GM19372 (cell line): ENCODE data around the gene PRDM5.

Experiments
- ATAC-seq: cut with Tn5 transposase; IDR thresholded peaks from one replicate; pipeline ENCODE4 v1.9.1; 2021; ENCODE audit warnings: mild to moderate bottlenecking, low read depth, moderate library complexity; ENCODE audit not compliant: unreplicated experiment

Gene PRDM5

DNA sequence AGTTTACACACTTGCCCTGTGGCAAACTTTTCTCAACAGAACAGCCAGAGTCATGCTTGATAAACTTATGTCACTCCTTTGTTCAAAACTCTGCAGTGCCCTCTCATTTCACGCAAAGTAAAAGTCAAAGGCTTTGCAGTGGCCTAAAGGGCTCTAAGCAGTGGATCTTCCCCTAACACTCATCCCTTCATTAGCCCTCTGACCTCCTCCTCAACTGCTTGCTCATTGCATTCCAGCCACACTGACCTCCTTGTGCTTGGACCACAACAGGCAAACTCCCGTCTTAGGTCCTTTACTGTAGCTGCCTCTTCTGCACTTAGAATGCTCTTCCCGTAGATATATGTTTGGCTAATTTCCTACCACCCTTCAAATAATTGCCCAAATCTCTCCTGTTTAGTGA lies 5.6 kb downstream of the PRDM5 start:
- no peak for ATAC-seq

DNA sequence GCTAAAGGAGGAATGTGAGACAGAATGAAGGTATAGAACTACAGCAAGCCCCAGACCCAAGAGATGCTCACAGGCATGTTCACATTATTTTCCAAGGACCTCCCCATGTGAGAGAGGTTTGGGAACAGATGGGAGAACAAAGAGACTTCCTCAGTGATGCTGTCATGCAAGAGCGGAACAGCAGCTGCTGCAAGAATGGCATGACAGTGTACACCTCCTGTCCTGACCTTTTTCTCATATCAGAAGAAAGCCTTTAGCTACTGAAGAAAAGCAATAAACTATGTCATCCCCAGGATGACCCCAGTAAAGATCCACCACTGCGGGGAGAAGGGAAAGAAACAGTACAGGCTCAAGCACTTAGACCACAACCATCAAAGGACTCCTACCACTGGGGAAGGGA lies 7.2 kb downstream of the PRDM5 start:
- ATAC-seq, result no peak

DNA sequence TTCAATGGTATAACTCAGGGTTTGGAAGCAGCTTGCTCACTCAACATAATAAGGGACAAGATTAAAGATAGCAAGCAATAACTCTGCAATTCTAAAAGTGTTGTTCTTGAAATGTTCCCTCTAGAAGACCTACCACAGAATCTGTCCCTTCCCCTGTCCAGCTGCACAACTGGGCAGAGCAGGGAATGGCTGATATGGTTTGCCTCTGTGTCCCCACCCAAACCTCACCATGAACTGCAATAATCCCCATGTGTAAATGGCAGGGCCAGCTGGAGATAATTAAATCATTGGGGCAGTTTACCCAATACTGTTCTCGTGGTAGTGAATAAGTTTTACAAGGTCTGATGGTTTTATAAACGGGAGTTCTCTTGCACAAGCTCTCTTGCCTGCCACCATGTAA lies 19.1 kb downstream of the PRDM5 start:
- no peak for ATAC-seq

- no peak for ATAC-seq
Measured at GRCh38 chr4:120902925-120903324, 19.6 kb downstream of the PRDM5 start.

DNA sequence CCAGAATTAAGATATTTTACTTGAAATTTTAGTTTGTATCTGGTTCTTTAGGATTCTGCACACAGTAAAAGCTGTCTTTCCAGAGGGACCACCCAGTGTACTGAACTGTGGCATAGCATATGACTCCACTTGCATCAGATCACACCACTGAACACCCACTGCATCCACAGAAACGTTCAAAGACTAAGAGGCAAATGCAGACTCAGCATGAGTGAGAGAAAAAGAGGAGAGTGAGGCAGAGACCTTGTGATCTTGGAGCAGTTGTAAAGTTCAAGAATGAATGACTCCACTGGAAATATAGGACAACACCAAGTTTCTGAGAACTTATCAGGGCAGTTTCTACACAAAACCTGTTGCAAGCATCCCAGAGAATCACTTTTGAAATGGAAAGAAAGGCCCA lies 20.8 kb downstream of the PRDM5 start:
- ATAC-seq, result no peak

GRCh38 chr4:120897981-120898719 lies 24.4 kb downstream of the PRDM5 start:
- ATAC-seq, result no peak

DNA sequence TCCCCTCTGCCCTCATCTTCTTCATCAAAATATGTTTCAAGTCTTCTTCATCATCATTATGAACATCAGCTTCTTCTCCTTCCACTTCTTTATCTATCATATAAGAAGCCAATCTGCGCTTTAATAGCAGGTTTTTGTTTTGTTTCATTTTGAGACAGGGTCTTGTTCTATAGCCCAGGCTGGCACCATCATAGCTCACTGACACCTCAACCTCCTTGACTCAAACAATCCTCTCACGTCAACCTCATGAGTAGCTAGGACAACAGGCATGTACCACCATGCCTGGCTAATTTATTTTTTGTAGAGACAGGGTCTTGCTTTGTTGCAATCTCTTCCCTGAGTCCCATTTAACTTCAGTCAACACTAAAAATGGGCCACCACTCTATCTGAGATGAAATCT lies 27.0 kb downstream of the PRDM5 start:
- ATAC-seq, result no peak

DNA sequence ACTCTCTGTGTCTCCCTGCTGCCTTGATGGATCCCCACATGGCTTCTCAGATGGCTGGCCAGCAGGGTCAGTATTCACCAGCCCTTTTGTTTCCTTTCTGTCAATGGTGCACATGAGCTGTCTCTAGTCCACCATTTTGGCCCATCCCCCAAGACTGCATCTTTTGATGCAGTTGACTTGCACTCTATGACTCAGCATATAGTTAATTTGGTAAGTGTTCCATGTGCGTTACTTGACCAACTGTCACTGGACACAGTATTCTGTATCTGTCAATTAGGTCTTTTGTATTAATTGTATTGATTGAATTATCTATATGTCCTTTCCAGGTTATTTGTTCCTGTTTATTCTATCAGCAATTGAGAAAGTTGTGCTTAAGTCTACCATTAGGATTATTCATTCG lies 29.2 kb downstream of the PRDM5 start:
- ATAC-seq, result no peak

DNA sequence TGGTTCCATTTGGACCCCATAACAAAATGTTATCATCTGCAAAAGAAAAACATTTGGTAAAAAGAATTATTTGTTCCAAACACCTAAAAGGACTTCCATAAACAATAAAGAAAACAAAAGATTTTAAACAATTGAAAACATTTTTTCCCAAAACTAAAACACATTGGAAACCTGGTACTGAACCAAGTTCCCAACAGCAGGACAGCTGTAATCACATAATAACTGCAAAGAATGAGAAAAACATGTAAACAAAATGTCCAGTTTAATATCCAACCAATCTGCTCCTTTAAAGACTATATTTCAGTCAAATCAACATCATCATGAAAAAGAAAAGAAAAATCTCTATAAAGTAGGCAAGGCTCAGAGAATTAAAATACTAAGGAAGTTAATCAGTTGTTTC lies 36.3 kb downstream of the PRDM5 start:
- no peak for ATAC-seq

DNA sequence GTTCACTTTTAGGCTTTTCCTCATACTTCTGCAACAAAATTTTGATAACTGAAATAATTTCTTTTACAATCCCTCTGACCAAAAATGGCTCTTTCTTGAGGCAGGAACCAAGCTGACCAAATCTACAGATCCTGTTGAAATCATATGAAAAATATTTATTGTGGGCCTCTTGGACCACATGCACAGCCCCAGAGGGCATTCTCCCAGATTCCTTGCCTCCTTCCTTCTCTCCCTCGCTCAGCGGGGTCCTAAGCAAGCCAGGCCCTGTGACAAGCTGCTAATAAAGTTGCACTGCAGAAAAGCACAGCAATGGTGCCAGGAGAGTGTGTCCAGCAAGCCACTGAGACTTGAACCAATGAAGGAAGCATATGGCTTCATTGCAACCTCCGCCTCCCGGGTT lies 40.7 kb downstream of the PRDM5 start:
- no peak for ATAC-seq

DNA sequence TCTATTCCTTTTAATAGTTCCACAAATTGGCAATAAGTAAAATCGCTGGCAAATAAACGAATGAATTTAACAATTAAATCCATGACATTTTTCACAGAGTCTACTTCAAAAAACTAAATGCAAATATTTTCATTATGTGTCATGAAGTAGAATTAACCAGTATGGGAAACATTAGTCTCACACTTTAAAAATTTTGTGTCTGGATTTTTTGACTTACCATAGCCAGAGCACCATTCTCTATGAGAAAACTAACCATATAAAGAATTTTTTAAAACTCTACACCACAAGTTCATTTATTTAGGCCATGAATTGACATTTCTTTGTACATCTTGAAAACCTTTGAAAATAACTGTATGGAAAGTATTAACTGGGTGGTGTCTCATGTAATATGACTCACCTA lies 41.2 kb downstream of the PRDM5 start:
- ATAC-seq, result no peak

DNA sequence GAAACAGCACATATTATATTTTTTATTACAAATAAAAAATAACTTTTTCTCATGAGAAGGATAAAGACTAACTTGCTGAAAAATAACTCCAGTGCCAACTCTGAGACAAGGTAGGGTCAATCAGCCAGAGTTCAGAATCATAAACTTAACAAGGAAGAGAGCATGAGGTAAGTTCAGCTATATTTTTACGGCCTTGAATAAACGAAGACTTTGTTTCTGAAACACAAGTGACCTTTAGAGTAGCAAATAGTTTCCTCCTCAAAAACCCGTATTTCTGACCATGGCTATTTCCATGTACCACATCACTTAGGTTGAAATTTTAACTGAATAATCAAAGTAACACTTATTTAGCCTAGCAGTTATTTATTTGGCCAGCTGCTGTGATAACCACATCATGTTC lies 45.5 kb downstream of the PRDM5 start:
- no peak for ATAC-seq

- ATAC-seq, result no peak
Measured at GRCh38 chr4:120874792-120875774, 47.4 kb downstream of the PRDM5 start.

- no peak for ATAC-seq
Measured at GRCh38 chr4:120873554-120873953, 49.0 kb downstream of the PRDM5 start.

DNA sequence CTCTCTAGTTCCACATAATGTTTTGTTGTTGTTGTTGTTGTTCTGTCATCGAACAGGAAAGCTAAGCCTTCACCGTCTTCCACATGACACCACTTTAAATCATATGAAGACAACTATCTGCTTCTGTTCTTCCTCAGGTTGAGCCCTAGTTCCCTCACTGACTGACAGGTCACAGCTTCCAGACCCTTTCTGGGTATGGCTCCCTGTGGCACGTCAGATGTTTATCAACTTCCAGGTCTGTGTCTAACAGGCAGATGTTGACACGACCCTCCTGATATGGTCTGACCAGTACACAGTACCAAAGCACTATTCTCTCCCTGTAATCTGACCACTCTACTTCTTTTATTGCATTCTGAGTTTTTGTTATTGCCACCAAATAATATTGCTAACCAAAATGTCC lies 51.4 kb downstream of the PRDM5 start:
- no peak for ATAC-seq

- ATAC-seq, result no peak
Measured at GRCh38 chr4:120870279-120870673, 52.2 kb downstream of the PRDM5 start.

GRCh38 chr4:120869613-120870278 lies 52.8 kb downstream of the PRDM5 start:
- no peak for ATAC-seq

GRCh38 chr4:120867506-120867905 lies 55.0 kb downstream of the PRDM5 start:
- ATAC-seq, result no peak

- ATAC-seq, result no peak
Measured at GRCh38 chr4:120865985-120866384, 56.5 kb downstream of the PRDM5 start.

GRCh38 chr4:120864969-120865368 lies 57.6 kb downstream of the PRDM5 start:
- no peak for ATAC-seq

DNA sequence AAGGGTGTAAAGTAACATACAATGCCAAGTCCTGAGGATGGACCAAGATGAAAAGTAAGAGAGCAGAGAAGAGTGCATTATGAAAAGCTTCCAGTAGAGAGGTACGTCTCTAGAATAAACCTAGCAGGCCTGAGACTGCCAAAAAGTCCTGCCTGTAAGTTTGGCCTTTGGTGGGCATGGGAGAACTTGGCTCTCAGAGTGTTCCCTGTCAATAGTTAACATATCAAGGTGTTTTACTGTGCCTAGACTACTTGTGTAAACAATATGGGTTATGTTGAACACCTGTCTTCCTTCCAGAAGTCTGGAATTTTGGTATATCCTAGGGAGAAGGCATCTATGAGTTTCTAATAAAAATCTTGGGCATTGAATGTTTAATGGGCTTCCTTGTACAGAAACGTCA lies 60.1 kb downstream of the PRDM5 start:
- no peak for ATAC-seq
